ENCODE measurements around the gene SLC22A3.
"Not testable (repeated sequence)": the region's sequence is repeated elsewhere in the genome, so short reads cannot be mapped to it uniquely, and the experiment has no call there.

The SLC22A3 gene

GRCh38 chr6:160391419-160392116, 43.4 kb downstream of the SLC22A3 start:
- DNase-seq (ENCODE audit: low read depth), result peak; percentile 89
- no peak overlapping the region for H3K4me3 ChIP-seq (replicated peaks; ENCODE audit: low read depth, low read length)

GRCh38 chr6:160393442-160393841, 45.3 kb downstream of the SLC22A3 start:
- H3K4me3 ChIP-seq (replicated peaks; ENCODE audit: low read depth, low read length); DNase-seq (ENCODE audit: low read depth): not testable (repeated sequence)

More at GRCh38 chr6:160391419-160392116, 43.4 kb downstream of the SLC22A3 start:
- no peak for TF ChIP-seq CTCF (IDR thresholded peaks at IDR 0.05; ENCODE audit: low read length, missing control alignments)

GRCh38 chr6:160393891-160394653, 45.9 kb downstream of the SLC22A3 start:
- DNase-seq (ENCODE audit: low read depth), result peak; percentile 37
- no peak overlapping the region for H3K4me3 ChIP-seq (replicated peaks; ENCODE audit: low read depth, low read length)
- no peak for TF ChIP-seq CTCF (IDR thresholded peaks at IDR 0.05; ENCODE audit: low read length, missing control alignments)

DNA sequence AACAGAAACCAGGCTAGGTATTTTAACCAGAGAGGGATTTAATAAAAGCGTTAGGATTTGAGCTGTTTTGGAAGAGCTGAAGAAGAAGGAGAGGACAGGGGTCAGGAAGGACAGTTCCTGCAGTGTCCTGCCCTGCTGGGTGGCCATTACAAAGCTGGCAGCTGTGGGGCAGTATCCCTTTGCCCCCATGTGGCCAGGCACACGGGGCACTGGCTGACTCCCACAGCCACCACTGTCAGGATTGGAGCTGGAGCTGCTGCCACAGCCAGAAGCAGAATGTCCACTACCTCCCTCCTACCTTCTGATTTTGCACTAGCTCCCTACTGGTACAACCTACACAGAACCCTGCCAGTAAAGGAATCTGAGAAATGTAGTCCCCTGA, 46.5 kb downstream of the SLC22A3 start:
- DNase-seq (ENCODE audit: low read depth), result no peak
- TF ChIP-seq CTCF (IDR thresholded peaks at IDR 0.05; ENCODE audit: low read length, missing control alignments), result no peak
- no peak overlapping the region for H3K4me3 ChIP-seq (replicated peaks; ENCODE audit: low read depth, low read length)

GRCh38 chr6:160395187-160395586, 47.0 kb downstream of the SLC22A3 start:
- TF ChIP-seq CTCF (IDR thresholded peaks at IDR 0.05; ENCODE audit: low read length, missing control alignments), result no peak
- no peak for DNase-seq (ENCODE audit: low read depth)
- no peak overlapping the region for H3K4me3 ChIP-seq (replicated peaks; ENCODE audit: low read depth, low read length)

DNA sequence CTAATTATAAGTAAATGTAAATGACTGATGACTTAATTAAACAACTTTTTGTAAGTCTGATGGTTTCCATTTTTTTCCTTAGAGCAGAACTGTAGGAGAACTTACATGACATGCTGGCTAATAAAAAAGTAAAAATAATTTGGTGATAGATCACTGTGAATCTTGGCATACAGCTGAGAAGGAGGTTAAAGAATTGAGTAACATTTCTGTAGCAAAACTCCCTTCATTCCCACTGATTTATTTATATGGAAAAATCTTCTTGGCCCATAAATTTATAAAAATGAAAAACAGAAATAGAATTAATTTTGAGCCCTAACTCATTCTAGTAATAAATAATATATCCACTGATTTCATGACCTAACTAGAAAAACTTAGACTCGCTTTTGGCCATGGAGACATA, 48.1 kb downstream of the SLC22A3 start:
- TF ChIP-seq CTCF (IDR thresholded peaks at IDR 0.05; ENCODE audit: low read length, missing control alignments), result no peak
- no peak for DNase-seq (ENCODE audit: low read depth)
- no peak overlapping the region for H3K4me3 ChIP-seq (replicated peaks; ENCODE audit: low read depth, low read length)

GRCh38 chr6:160398674-160399271, 50.6 kb downstream of the SLC22A3 start:
- no peak overlapping the region for H3K4me3 ChIP-seq (replicated peaks; ENCODE audit: low read depth, low read length)
- peak; percentile 66 for DNase-seq (ENCODE audit: low read depth)

More at GRCh38 chr6:160398674-160399271, 50.6 kb downstream of the SLC22A3 start:
- TF ChIP-seq CTCF (IDR thresholded peaks at IDR 0.05; ENCODE audit: low read length, missing control alignments), result no peak

Measured in fibroblast of pulmonary artery (primary cell).